Measurements from ENCODE around the gene CTU2. TPM values are rescaled to one million over a fixed set of nuclear protein-coding genes. Genes with fewer than 3 reads are reported as not detected.
A peak's percentile ranks its signal among the peaks of the same experiment; 100 is the strongest.

The CTU2 gene
- total and polyA plus RNA-seq, 2 experiments from 2014 or later, result 5.9 to 19.5 TPM

GRCh38 chr16:88731699-88732098, 25.4 kb downstream of the CTU2 start:
- Histone ChIP-seq H3K79me2 (no peaks in the 10 kb centered on the region), H3K4me1 (ENCODE audit: insufficient read depth) (no peaks in the 10 kb centered on the region), H3K27me3 (no peaks in the 10 kb centered on the region), H3K4me3 (no peak overlapping the region), H3K4me2 (no peak overlapping the region), H3K27ac (no peak overlapping the region), H4K20me1 (ENCODE audit: insufficient read depth, poor library complexity, severe bottlenecking) (no peaks in the 10 kb centered on the region), H2AFZ (no peak overlapping the region), H3K9me3 (ENCODE audit: low read depth) (no peaks in the 10 kb centered on the region), H3K9me2 (replicated peaks; ENCODE audit: insufficient read depth) (no peaks in the 10 kb centered on the region), H3K36me3 (replicated peaks; ENCODE audit: insufficient read depth, low read depth) (no peaks in the 10 kb centered on the region)
- DNase-seq (ENCODE audit: low spot score), result peak; percentile 46
- 89% methylated on average over 5 of the region's 15 CpGs for WGBS (ENCODE audit: low lambda C conversion rate, missing lambda C conversion rate)
- TF ChIP-seq CTCF (IDR thresholded peaks at IDR 0.05; ENCODE audit: poor library complexity) (no peak), EZH2 (IDR thresholded peaks at IDR 0.05; ENCODE audit: borderline replicate concordance) (no peak)

GRCh38 chr16:88732172-88732960, 26.1 kb downstream of the CTU2 start:
- H3K36me3 ChIP-seq (replicated peaks; ENCODE audit: insufficient read depth, low read depth), result no peaks in the 10 kb centered on the region
- H3K27me3 ChIP-seq, result no peaks in the 10 kb centered on the region
- no peaks in the 10 kb centered on the region for H3K9me2 ChIP-seq (replicated peaks; ENCODE audit: insufficient read depth)
- DNase-seq (ENCODE audit: low spot score), result no peak
- WGBS (ENCODE audit: low lambda C conversion rate, missing lambda C conversion rate), result 89% methylated on average over 29 of the region's 30 CpGs
- no peak overlapping the region for H3K4me3 ChIP-seq
- H3K27ac ChIP-seq, result no peak overlapping the region
- H4K20me1 ChIP-seq (ENCODE audit: insufficient read depth, poor library complexity, severe bottlenecking), result no peaks in the 10 kb centered on the region
- H3K9me3 ChIP-seq (ENCODE audit: low read depth), result no peaks in the 10 kb centered on the region
- no peak overlapping the region for H3K4me2 ChIP-seq
- no peak for TF ChIP-seq CTCF (IDR thresholded peaks at IDR 0.05; ENCODE audit: poor library complexity)
- TF ChIP-seq EZH2 (IDR thresholded peaks at IDR 0.05; ENCODE audit: borderline replicate concordance), result no peak
- TF ChIP-seq EZH2phosphoT487 (IDR thresholded peaks at IDR 0.05; ENCODE audit: low read depth, severe bottlenecking, unreplicated experiment), result no peak
- H2AFZ ChIP-seq, result no peak overlapping the region
- no peaks in the 10 kb centered on the region for H3K4me1 ChIP-seq (ENCODE audit: insufficient read depth)
- no peaks in the 10 kb centered on the region for H3K79me2 ChIP-seq

GRCh38 chr16:88732961-88733294, 26.6 kb downstream of the CTU2 start:
- Histone ChIP-seq H4K20me1 (ENCODE audit: insufficient read depth, poor library complexity, severe bottlenecking) (no peaks in the 10 kb centered on the region), H3K79me2 (no peaks in the 10 kb centered on the region), H3K27me3 (no peaks in the 10 kb centered on the region), H3K4me1 (ENCODE audit: insufficient read depth) (no peaks in the 10 kb centered on the region), H3K4me3 (no peak overlapping the region), H3K9me3 (ENCODE audit: low read depth) (no peaks in the 10 kb centered on the region), H2AFZ (no peak overlapping the region), H3K4me2 (no peak overlapping the region), H3K27ac (no peak overlapping the region), H3K9me2 (replicated peaks; ENCODE audit: insufficient read depth) (no peaks in the 10 kb centered on the region), H3K36me3 (replicated peaks; ENCODE audit: insufficient read depth, low read depth) (no peaks in the 10 kb centered on the region)
- TF ChIP-seq EZH2phosphoT487 (IDR thresholded peaks at IDR 0.05; ENCODE audit: low read depth, severe bottlenecking, unreplicated experiment) (no peak), CTCF (IDR thresholded peaks at IDR 0.05; ENCODE audit: poor library complexity) (no peak)
- WGBS (ENCODE audit: low lambda C conversion rate, missing lambda C conversion rate), result 88% methylated on average over 13 of the region's 13 CpGs
- no peak for DNase-seq (ENCODE audit: low spot score)

Data from hepatocyte (in vitro differentiated cells).